ENCODE results near the gene MOCS1. TPM values are rescaled to one million over a fixed set of nuclear protein-coding genes. Genes with fewer than 3 reads are reported as not detected.

MOCS1 gene
- total RNA-seq, 1 donor from 2014 or later = 11.3 TPM

DNA sequence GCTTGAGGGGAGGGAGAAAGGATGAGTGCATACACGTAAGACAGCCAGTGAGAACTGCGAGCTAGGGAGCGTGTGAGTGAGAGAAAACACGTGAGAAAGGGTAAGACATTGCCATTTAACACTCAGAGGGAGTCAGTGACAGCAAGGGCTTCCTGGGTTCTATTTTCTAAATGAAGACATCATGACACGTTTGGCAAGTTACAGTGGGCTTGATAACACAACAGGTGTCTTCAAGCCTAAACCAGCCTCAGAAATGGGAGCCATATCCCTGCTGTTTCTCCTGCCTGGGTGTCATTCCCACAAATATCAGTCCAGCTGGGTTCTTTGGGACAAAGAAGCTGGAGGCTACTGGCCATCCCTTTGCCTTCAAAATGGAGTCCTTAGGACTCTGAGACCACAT is 16.9 kb upstream of the MOCS1 start:
- Histone ChIP-seq H3K27me3 (no peaks in the 10 kb centered on the region), H3F3A (ENCODE audit: low read depth) (no peaks in the 10 kb centered on the region), H4K20me1 (ENCODE audit: low read depth) (no peaks in the 10 kb centered on the region), H3K27ac (no peak overlapping the region), H3K4me1 (no peaks in the 10 kb centered on the region), H3K4me2 (no peak overlapping the region), H3K4me3 (no peak overlapping the region), H3K36me3 (no peaks in the 10 kb centered on the region), H2AFZ (replicated peaks) (no peak overlapping the region), H3K79me2 (ENCODE audit: low read depth) (no peaks in the 10 kb centered on the region), H3K9ac (no peak overlapping the region), H3K9me3 (ENCODE audit: low read depth) (no peaks in the 10 kb centered on the region)
- H3K27me3 Mint-ChIP-seq (ENCODE audit: insufficient read depth, low read depth) = no peaks in the 10 kb centered on the region
- H3K36me3 Mint-ChIP-seq = no peaks in the 10 kb centered on the region
- H3K4me3 Mint-ChIP-seq = no peak overlapping the region
- H3K4me1 Mint-ChIP-seq = no peaks in the 10 kb centered on the region
- no peak for TF ChIP-seq EZH2phosphoT487 (IDR thresholded peaks at IDR 0.05)
- no peak for TF ChIP-seq EZH2 (IDR thresholded peaks at IDR 0.05)
- no peak for DNase-seq (ENCODE audit: low spot score)
- H3K27ac Mint-ChIP-seq = no peak overlapping the region
- no peaks in the 10 kb centered on the region for H3K9me3 Mint-ChIP-seq

DNA sequence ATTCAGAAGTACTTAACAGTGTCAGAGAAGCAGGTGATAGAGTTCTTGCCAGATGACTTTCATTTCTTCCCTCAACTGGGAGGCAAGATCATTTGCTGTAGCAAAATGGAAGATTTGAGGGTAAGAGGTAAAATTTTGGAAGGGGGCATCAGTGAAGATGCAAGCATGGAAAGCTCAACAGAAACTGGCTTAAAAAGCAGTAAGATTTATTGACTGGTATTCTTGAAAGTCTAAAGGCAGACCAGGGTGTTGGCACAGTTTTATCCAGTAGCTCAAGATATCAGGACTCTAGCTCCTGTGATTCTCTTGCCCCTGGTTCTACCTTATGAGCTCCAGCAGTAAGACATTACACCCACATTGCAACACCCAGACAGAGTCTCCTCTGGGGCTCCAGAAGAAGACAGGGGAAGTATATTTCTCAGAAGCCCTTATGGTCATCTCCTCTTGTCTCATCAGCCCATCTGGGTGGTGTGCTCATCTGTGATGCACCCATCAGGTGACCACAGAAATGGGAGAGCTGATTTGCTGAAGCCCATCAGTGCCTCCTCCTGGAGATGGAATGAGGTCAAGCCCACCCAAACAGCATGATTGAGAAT is 16.0 kb upstream of the MOCS1 start:
- Histone ChIP-seq H3K27ac (no peak overlapping the region), H3K9me3 (ENCODE audit: low read depth) (no peaks in the 10 kb centered on the region), H2AFZ (replicated peaks) (no peak overlapping the region), H3K79me2 (ENCODE audit: low read depth) (no peaks in the 10 kb centered on the region), H3F3A (ENCODE audit: low read depth) (no peaks in the 10 kb centered on the region), H3K27me3 (no peaks in the 10 kb centered on the region), H4K20me1 (ENCODE audit: low read depth) (no peaks in the 10 kb centered on the region), H3K36me3 (no peaks in the 10 kb centered on the region), H3K4me1 (no peaks in the 10 kb centered on the region), H3K4me3 (no peak overlapping the region), H3K4me2 (no peak overlapping the region), H3K9ac (no peak overlapping the region)
- no peak overlapping the region for H3K4me3 Mint-ChIP-seq
- H3K27ac Mint-ChIP-seq = no peak overlapping the region
- DNase-seq (ENCODE audit: low spot score) = no peak
- H3K27me3 Mint-ChIP-seq (ENCODE audit: insufficient read depth, low read depth) = no peaks in the 10 kb centered on the region
- no peaks in the 10 kb centered on the region for H3K36me3 Mint-ChIP-seq
- H3K9me3 Mint-ChIP-seq = no peaks in the 10 kb centered on the region
- TF ChIP-seq, protein P1, sequence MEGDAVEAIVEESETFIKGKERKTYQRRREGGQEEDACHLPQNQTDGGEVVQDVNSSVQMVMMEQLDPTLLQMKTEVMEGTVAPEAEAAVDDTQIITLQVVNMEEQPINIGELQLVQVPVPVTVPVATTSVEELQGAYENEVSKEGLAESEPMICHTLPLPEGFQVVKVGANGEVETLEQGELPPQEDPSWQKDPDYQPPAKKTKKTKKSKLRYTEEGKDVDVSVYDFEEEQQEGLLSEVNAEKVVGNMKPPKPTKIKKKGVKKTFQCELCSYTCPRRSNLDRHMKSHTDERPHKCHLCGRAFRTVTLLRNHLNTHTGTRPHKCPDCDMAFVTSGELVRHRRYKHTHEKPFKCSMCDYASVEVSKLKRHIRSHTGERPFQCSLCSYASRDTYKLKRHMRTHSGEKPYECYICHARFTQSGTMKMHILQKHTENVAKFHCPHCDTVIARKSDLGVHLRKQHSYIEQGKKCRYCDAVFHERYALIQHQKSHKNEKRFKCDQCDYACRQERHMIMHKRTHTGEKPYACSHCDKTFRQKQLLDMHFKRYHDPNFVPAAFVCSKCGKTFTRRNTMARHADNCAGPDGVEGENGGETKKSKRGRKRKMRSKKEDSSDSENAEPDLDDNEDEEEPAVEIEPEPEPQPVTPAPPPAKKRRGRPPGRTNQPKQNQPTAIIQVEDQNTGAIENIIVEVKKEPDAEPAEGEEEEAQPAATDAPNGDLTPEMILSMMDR (IDR thresholded peaks at IDR 0.05) = no peak
- TF ChIP-seq EZH2phosphoT487 (IDR thresholded peaks at IDR 0.05) = no peak
- no peak for TF ChIP-seq EZH2 (IDR thresholded peaks at IDR 0.05)
- no peaks in the 10 kb centered on the region for H3K4me1 Mint-ChIP-seq

DNA sequence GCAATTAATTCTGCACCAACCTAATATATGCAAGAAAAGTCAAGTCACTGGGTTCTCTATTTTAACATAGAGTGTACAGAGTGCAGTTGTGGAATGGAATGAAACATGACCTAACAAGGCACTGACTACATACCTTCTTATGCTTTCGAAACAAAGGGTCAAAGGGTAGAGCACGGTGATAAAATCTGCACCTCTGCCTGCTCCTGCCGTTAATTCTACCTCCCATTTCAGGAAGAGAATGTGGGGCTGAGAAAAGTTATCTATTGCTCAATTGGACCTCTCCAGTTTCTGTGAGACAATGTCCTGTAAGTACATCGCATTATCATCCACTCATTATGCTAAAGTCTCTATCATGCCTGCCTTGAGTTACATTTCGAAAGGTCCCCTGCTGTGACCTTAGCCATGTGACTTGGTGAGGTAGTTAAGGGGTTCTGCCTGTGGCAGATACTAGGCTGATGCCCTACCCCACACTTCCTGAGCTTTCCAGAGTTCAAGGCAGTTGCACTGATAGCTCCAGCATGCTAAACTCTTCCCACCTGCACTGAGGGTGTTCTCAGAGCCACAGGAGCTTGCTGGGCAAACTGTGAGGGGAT is 14.0 kb upstream of the MOCS1 start:
- Histone ChIP-seq H3K9me3 (ENCODE audit: low read depth) (no peaks in the 10 kb centered on the region), H3K4me3 (no peak overlapping the region), H3K27ac (no peak overlapping the region), H3K9ac (no peak overlapping the region), H3K4me1 (no peaks in the 10 kb centered on the region), H3F3A (ENCODE audit: low read depth) (no peaks in the 10 kb centered on the region), H3K36me3 (no peaks in the 10 kb centered on the region), H3K27me3 (no peaks in the 10 kb centered on the region), H4K20me1 (ENCODE audit: low read depth) (no peaks in the 10 kb centered on the region), H2AFZ (replicated peaks) (no peak overlapping the region), H3K4me2 (no peak overlapping the region), H3K79me2 (ENCODE audit: low read depth) (no peaks in the 10 kb centered on the region)
- DNase-seq (ENCODE audit: low spot score) = no peak
- H3K4me3 Mint-ChIP-seq = no peak overlapping the region
- H3K27me3 Mint-ChIP-seq (ENCODE audit: insufficient read depth, low read depth) = no peaks in the 10 kb centered on the region
- H3K36me3 Mint-ChIP-seq = no peaks in the 10 kb centered on the region
- no peaks in the 10 kb centered on the region for H3K9me3 Mint-ChIP-seq
- TF ChIP-seq, protein P1 (IDR thresholded peaks at IDR 0.05) = no peak
- TF ChIP-seq EZH2 (IDR thresholded peaks at IDR 0.05) (no peak), EZH2phosphoT487 (IDR thresholded peaks at IDR 0.05) (no peak)
- H3K27ac Mint-ChIP-seq = no peak overlapping the region
- H3K4me1 Mint-ChIP-seq = no peaks in the 10 kb centered on the region

DNA sequence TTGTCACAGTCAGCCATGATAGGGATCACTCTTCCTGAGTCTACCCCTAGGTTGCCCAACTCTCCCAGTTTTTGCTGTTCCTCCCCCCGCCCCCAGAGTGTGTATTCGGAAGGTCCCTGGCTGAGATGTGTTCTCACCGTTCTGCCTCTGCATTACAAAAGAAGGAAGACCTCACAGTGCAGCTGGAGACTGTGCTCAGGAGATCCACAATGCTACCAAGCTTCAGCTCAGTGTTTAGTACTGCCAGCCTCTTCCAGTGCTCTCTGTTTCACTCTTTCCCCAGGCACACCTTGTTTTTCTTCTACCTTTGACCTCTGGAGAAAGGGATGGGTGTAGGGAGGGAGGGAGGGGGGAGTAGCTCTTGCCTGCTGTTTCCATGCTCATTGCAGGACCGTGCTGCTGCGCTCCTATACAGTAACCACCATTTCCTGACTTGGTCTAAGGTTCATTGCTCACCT is 13.4 kb upstream of the MOCS1 start:
- H3K4me2 ChIP-seq = no peak overlapping the region
- DNase-seq (ENCODE audit: low spot score) = no peak
- no peaks in the 10 kb centered on the region for H3K4me1 Mint-ChIP-seq

More for the DNA sequence above, 13.4 kb upstream of the MOCS1 start:
- Histone ChIP-seq H3K27me3 (no peaks in the 10 kb centered on the region), H3F3A (ENCODE audit: low read depth) (no peaks in the 10 kb centered on the region), H3K9ac (no peak overlapping the region), H3K4me1 (no peaks in the 10 kb centered on the region), H3K27ac (no peak overlapping the region), H3K4me3 (no peak overlapping the region), H3K79me2 (ENCODE audit: low read depth) (no peaks in the 10 kb centered on the region), H2AFZ (replicated peaks) (no peak overlapping the region), H4K20me1 (ENCODE audit: low read depth) (no peaks in the 10 kb centered on the region), H3K36me3 (no peaks in the 10 kb centered on the region), H3K9me3 (ENCODE audit: low read depth) (no peaks in the 10 kb centered on the region)
- H3K36me3 Mint-ChIP-seq = no peaks in the 10 kb centered on the region
- H3K27me3 Mint-ChIP-seq (ENCODE audit: insufficient read depth, low read depth) = no peaks in the 10 kb centered on the region
- TF ChIP-seq EZH2 (IDR thresholded peaks at IDR 0.05) (no peak), EZH2phosphoT487 (IDR thresholded peaks at IDR 0.05) (no peak)
- TF ChIP-seq, protein P1 (IDR thresholded peaks at IDR 0.05) = no peak
- no peaks in the 10 kb centered on the region for H3K9me3 Mint-ChIP-seq
- no peak overlapping the region for H3K27ac Mint-ChIP-seq
- no peak overlapping the region for H3K4me3 Mint-ChIP-seq
